Progenitor cell of endocrine pancreas (in vitro differentiated cells): ENCODE data around the gene DELE1. TPM values are rescaled to one million over a fixed set of nuclear protein-coding genes. Genes with fewer than 3 reads are reported as not detected.

ENCODE experiments used
- DNase-seq: peaks from one replicate; pipeline ENCODE4 v3.0.0; 2021; ENCODE audit warnings: low spot score; ENCODE audit not compliant: unreplicated experiment
- H3K27ac Mint-ChIP-seq: 2 replicates; pipeline ENCODE4 v1.8.0; 2021; ENCODE audit warnings: mild to moderate bottlenecking, moderate library complexity, mixed read lengths
- H3K27me3 Mint-ChIP-seq: 2 replicates; pipeline ENCODE4 v1.8.0; 2021; ENCODE audit warnings: mixed read lengths
- H3K36me3 Mint-ChIP-seq: 2 replicates; pipeline ENCODE4 v1.8.0; 2022; ENCODE audit warnings: mixed read lengths; ENCODE audit not compliant: insufficient read depth
- H3K4me1 Mint-ChIP-seq: 2 replicates; pipeline ENCODE4 v1.8.0; 2021; ENCODE audit warnings: low read depth, mixed read lengths
- H3K4me3 Mint-ChIP-seq: 2 replicates; pipeline ENCODE4 v1.8.0; 2021; ENCODE audit warnings: low read depth, mild to moderate bottlenecking, moderate library complexity, mixed read lengths
- H3K9me3 Mint-ChIP-seq: 2 replicates; pipeline ENCODE4 v1.8.0; 2021; ENCODE audit warnings: low read depth, mixed read lengths
- CTCF ChIP-seq: fragments of 200-600 bp; sonication (generic); IDR thresholded peaks from one replicate; pipeline ENCODE4 v1.5.0; 2021; ENCODE audit warnings: antibody characterized with exemption, mild to moderate bottlenecking; ENCODE audit not compliant: unreplicated experiment
- total RNA-seq: library from RNA; stranded (reverse); gene quantifications from 2 replicates; pipeline ENCODE4 v1.2.1, GENCODE V29; 2021

Gene DELE1
- total RNA-seq, 1 donor from 2014 or later = 86.1 TPM

- Mint-ChIP-seq H3K27ac (no peak overlapping the region), H3K27me3 (no peaks in the 10 kb centered on the region), H3K4me3 (no peak overlapping the region), H3K4me1 (peaks cover 7% of the 10 kb centered on the region), H3K36me3 (no peaks in the 10 kb centered on the region), H3K9me3 (no peaks in the 10 kb centered on the region)
- DNase-seq = no peak
- TF ChIP-seq CTCF = no peak
Observed at GRCh38 chr5:141944076-141944475, 20.4 kb downstream of the DELE1 start.

- DNase-seq = no peak
- Mint-ChIP-seq H3K4me3 (no peak overlapping the region), H3K27me3 (no peaks in the 10 kb centered on the region), H3K9me3 (no peaks in the 10 kb centered on the region), H3K36me3 (no peaks in the 10 kb centered on the region), H3K4me1 (peaks cover 7% of the 10 kb centered on the region), H3K27ac (no peak overlapping the region)
- TF ChIP-seq CTCF = no peak
Observed at GRCh38 chr5:141945511-141946051, 21.9 kb downstream of the DELE1 start.

GRCh38 chr5:141947316-141947715 is 23.6 kb downstream of the DELE1 start:
- no peak for TF ChIP-seq CTCF
- Mint-ChIP-seq H3K4me3 (no peak overlapping the region), H3K4me1 (peaks cover 7% of the 10 kb centered on the region)

GRCh38 chr5:141948812-141949211 is 25.1 kb downstream of the DELE1 start:
- H3K27ac Mint-ChIP-seq = no peak overlapping the region
- peaks cover 7% of the 10 kb centered on the region for H3K4me1 Mint-ChIP-seq
- H3K4me3 Mint-ChIP-seq = no peak overlapping the region
- no peaks in the 10 kb centered on the region for H3K36me3 Mint-ChIP-seq
- no peak for TF ChIP-seq CTCF
- no peak for DNase-seq
- no peaks in the 10 kb centered on the region for H3K9me3 Mint-ChIP-seq
- H3K27me3 Mint-ChIP-seq = no peaks in the 10 kb centered on the region

More at GRCh38 chr5:141947316-141947715, 23.6 kb downstream of the DELE1 start:
- DNase-seq = no peak
- Mint-ChIP-seq H3K9me3 (no peaks in the 10 kb centered on the region), H3K36me3 (no peaks in the 10 kb centered on the region), H3K27ac (no peak overlapping the region), H3K27me3 (no peaks in the 10 kb centered on the region)

GRCh38 chr5:141949511-141949910 is 25.8 kb downstream of the DELE1 start:
- Mint-ChIP-seq H3K4me3 (no peak overlapping the region), H3K4me1 (peaks cover 6% of the 10 kb centered on the region), H3K36me3 (no peaks in the 10 kb centered on the region), H3K27ac (no peak overlapping the region), H3K27me3 (no peaks in the 10 kb centered on the region), H3K9me3 (no peaks in the 10 kb centered on the region)
- TF ChIP-seq CTCF = no peak
- DNase-seq = no peak
